Endodermal cell (in vitro differentiated cells): Measurements from ENCODE around the gene PRPH. TPM values are rescaled to one million over a fixed set of nuclear protein-coding genes. Genes with fewer than 3 reads are reported as not detected.

Source experiments
- DNase-seq: peaks from one replicate; pipeline ENCODE4 v3.0.0-alpha.2; 2017
- H3K27ac ChIP-seq: 2 replicates; pipeline ENCODE4 v1.5.1; 2013; ENCODE audit warnings: mild to moderate bottlenecking, low read depth, low read length, moderate library complexity
- H3K27me3 ChIP-seq: 2 replicates; pipeline ENCODE4 v1.6.1; 2013; ENCODE audit warnings: mild to moderate bottlenecking, low read length, moderate library complexity; ENCODE audit not compliant: insufficient read depth, control insufficient read depth, poor library complexity, severe bottlenecking
- H3K36me3 ChIP-seq: 2 replicates; pipeline ENCODE4 v1.7.0; 2013; ENCODE audit warnings: mild to moderate bottlenecking, low read length, moderate library complexity; ENCODE audit not compliant: control insufficient read depth, insufficient read depth
- H3K4me1 ChIP-seq: one replicate; pipeline ENCODE4 v1.7.0; 2013; ENCODE audit warnings: low read length; ENCODE audit not compliant: control insufficient read depth, insufficient read depth
- H3K4me3 ChIP-seq: 2 replicates; pipeline ENCODE4 v1.5.1; 2013; ENCODE audit warnings: mild to moderate bottlenecking, low read length, moderate library complexity
- H3K9ac ChIP-seq: 2 replicates; pipeline ENCODE4 v1.6.1; 2013; ENCODE audit warnings: mild to moderate bottlenecking, low read length, moderate library complexity; ENCODE audit not compliant: poor library complexity, severe bottlenecking; ENCODE audit errors: extremely low read depth
- H3K9me3 ChIP-seq: 2 replicates; pipeline ENCODE4 v1.6.1; 2013; ENCODE audit warnings: mild to moderate bottlenecking, low read length, moderate library complexity; ENCODE audit not compliant: control insufficient read depth
- H3K27ac Mint-ChIP-seq: 2 replicates; pipeline ENCODE4 v1.8.0; 2020; ENCODE audit warnings: mixed read lengths
- H3K27me3 Mint-ChIP-seq: 2 replicates; pipeline ENCODE4 v1.8.0; 2021; ENCODE audit warnings: mild to moderate bottlenecking, mixed read lengths; ENCODE audit not compliant: insufficient read depth
- H3K36me3 Mint-ChIP-seq: 2 replicates; pipeline ENCODE4 v1.8.0; 2020; ENCODE audit warnings: low read depth, mixed read lengths
- H3K4me1 Mint-ChIP-seq: 2 replicates; pipeline ENCODE4 v1.8.0; 2020; ENCODE audit warnings: mixed read lengths
- H3K4me3 Mint-ChIP-seq: 2 replicates; pipeline ENCODE4 v1.8.0; 2020; ENCODE audit warnings: mild to moderate bottlenecking, moderate library complexity, mixed read lengths
- H3K9me3 Mint-ChIP-seq: 2 replicates; pipeline ENCODE4 v1.8.0; 2020; ENCODE audit warnings: mild to moderate bottlenecking, mixed read lengths
- WGBS, 2 experiments: methylation state at CpG; one replicate each; pipeline versions ENCODE4 v1.1.5 to v1.1.7; 2013; ENCODE audit warnings: missing lambda C conversion rate in 2 of 2, mixed read lengths in 1 of 2; ENCODE audit not compliant: insufficient coverage in 1 of 2, insufficient read length in 1 of 2; 5-methylcytosine and 5-hydroxymethylcytosine counted together
- total RNA-seq, 2 donors: library from RNA; stranded (reverse); fragmentation: NEBNext Ultra II Directional in 1 of 2; extraction: Animal tissue kit (Norgen Biotek cat#: 25700) in 1 of 2; gene quantifications; 2 replicates in 1 of 2; 3 replicates in 1 of 2; pipeline ENCODE4 v1.2.1, GENCODE V29; 2021
- TF ChIP-seq, protein P1 (sequence below): fragments of 200-600 bp; sonication (generic); conservative IDR thresholded peaks from 2 replicates; pipeline ENCODE4 v1.5.0; 2021; ENCODE audit warnings: antibody characterized with exemption, mild to moderate bottlenecking

Gene PRPH
- total RNA-seq, 2 donors from 2014 or later = 0.42 to 0.51 TPM

- Histone ChIP-seq H3K9me3 (no peaks in the 10 kb centered on the region), H3K4me3 (no peak overlapping the region), H3K4me1 (no peaks in the 10 kb centered on the region), H3K36me3 (no peaks in the 10 kb centered on the region), H3K27ac (no peak overlapping the region), H3K9ac (no peak overlapping the region), H3K27me3 (peaks cover 27% of the 10 kb centered on the region)
- Mint-ChIP-seq H3K27me3 (peaks cover 52% of the 10 kb centered on the region), H3K27ac (no peak overlapping the region), H3K4me3 (no peak overlapping the region), H3K36me3 (no peaks in the 10 kb centered on the region), H3K4me1 (peaks cover 2% of the 10 kb centered on the region), H3K9me3 (peaks cover 4% of the 10 kb centered on the region)
- peak; percentile 59 for DNase-seq
- WGBS, 2 experiments = 87 to 94% methylated on average over 8 to 9 of the region's 9 CpGs
- TF ChIP-seq, protein P1, sequence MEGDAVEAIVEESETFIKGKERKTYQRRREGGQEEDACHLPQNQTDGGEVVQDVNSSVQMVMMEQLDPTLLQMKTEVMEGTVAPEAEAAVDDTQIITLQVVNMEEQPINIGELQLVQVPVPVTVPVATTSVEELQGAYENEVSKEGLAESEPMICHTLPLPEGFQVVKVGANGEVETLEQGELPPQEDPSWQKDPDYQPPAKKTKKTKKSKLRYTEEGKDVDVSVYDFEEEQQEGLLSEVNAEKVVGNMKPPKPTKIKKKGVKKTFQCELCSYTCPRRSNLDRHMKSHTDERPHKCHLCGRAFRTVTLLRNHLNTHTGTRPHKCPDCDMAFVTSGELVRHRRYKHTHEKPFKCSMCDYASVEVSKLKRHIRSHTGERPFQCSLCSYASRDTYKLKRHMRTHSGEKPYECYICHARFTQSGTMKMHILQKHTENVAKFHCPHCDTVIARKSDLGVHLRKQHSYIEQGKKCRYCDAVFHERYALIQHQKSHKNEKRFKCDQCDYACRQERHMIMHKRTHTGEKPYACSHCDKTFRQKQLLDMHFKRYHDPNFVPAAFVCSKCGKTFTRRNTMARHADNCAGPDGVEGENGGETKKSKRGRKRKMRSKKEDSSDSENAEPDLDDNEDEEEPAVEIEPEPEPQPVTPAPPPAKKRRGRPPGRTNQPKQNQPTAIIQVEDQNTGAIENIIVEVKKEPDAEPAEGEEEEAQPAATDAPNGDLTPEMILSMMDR = no peak
These were observed 5.9 kb upstream of the PRPH start for GRCh38 chr12:49288922-49289555.

DNA sequence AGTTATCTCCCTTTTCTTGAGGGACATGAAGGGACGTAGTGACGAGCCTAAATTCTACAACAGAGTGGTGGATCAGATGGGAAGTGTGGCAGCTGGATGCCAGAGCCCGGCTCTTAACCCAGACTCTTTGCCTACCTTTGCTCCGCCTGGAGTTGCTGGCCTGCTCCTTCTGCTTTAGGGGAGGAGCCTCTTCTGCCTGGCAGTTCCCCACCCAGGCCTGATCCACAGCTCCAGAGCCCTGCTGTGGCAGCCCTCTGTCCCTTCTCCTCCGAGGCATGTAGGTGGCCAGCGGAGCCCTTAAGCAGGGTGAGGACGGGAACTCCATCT is 2.3 kb upstream of the PRPH start:
- peaks cover 56% of the 10 kb centered on the region for H3K27me3 ChIP-seq

GRCh38 chr12:49293056-49293956 is 1.6 kb upstream of the PRPH start:
- Histone ChIP-seq H3K4me3 (no peak overlapping the region), H3K36me3 (no peaks in the 10 kb centered on the region), H3K27me3 (peaks cover 62% of the 10 kb centered on the region), H3K4me1 (no peaks in the 10 kb centered on the region), H3K27ac (no peak overlapping the region), H3K9ac (no peak overlapping the region), H3K9me3 (no peaks in the 10 kb centered on the region)
- Mint-ChIP-seq H3K4me3 (no peak overlapping the region), H3K27me3 (peaks cover 82% of the 10 kb centered on the region), H3K4me1 (peaks cover 3% of the 10 kb centered on the region), H3K36me3 (no peaks in the 10 kb centered on the region), H3K9me3 (no peaks in the 10 kb centered on the region), H3K27ac (no peak overlapping the region)
- WGBS, 2 experiments = 39 to 47% methylated on average over 8 to 18 of the region's 18 CpGs
- TF ChIP-seq, protein P1 = no peak
- DNase-seq = peak; percentile 81

More for the DNA sequence above, 2.3 kb upstream of the PRPH start:
- 76 to 79% methylated on average over 6 to 7 of the region's 7 CpGs for WGBS, 2 experiments
- DNase-seq = no peak
- Histone ChIP-seq H3K36me3 (no peaks in the 10 kb centered on the region), H3K9ac (no peak overlapping the region), H3K9me3 (no peaks in the 10 kb centered on the region), H3K4me1 (no peaks in the 10 kb centered on the region), H3K4me3 (no peak overlapping the region), H3K27ac (no peak overlapping the region)
- Mint-ChIP-seq H3K36me3 (no peaks in the 10 kb centered on the region), H3K4me3 (no peak overlapping the region), H3K4me1 (peaks cover 3% of the 10 kb centered on the region), H3K27me3 (peaks cover 79% of the 10 kb centered on the region), H3K27ac (no peak overlapping the region), H3K9me3 (no peaks in the 10 kb centered on the region)
- TF ChIP-seq, protein P1 = no peak
